Activated T-cell treated with anti-CD3 and anti-CD28 coated beads for 4 hours (primary cell): Measurements from ENCODE around the gene GOLGA8T.
"Not testable (repeated sequence)": the region's sequence is repeated elsewhere in the genome, so short reads cannot be mapped to it uniquely, and the experiment has no call there.

ENCODE experiments used
- DNase-seq: peaks from one replicate; pipeline ENCODE4 v3.0.0-alpha.2; 2020

Gene GOLGA8T

DNA sequence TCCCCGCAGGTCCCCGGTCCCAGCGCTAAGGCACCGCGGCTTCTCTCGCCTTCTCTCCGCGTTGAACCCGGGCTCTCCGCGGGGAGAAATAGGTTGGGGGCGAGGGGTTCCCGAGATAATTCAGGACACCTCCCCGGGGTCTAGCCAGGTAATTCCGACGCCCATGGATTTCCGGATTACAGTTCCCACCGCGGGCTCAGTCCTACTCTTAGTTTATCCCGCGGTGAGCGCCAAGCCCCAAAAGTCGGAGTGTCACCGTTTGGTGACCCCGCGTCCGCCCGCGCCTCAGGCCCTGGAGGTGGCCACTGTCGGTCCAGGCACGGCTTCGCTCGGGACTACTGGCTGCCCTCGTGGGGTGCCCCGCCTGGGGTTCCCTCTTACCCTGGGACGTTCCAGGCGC lies 56.8 kb downstream of the GOLGA8T start:
- DNase-seq, result not testable (repeated sequence)

DNA sequence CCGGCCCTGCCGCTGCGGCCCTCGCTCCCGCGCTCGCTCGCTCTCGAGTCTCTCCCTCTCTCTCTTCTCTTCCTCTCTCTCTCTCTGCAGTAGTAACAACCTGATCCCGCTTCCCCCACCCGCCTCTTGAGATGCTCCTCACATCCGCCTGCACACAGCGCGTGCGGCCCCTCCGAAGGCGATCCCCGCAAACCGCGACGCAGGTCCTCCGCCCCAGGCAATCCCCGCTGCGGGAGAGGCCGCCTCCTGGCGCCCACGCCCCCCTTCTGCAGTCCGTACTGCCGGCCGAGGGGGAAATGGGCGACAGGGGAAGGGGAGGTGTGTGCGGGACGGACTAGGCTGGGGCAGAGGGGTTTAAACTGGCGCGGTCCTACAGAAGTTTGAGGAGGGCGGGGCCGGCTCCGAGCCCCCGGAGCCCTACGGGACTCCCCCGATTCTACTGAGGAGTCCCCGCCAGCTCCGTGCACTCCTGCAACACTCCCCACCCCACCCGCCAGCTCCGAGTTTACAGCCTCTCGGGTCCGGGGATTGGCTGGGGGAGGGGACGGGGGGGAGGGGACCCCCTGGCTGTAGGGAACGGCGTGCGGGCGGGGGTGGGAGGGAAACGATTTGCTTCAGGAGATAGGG lies 57.4 kb downstream of the GOLGA8T start:
- not testable (repeated sequence) for DNase-seq

DNA sequence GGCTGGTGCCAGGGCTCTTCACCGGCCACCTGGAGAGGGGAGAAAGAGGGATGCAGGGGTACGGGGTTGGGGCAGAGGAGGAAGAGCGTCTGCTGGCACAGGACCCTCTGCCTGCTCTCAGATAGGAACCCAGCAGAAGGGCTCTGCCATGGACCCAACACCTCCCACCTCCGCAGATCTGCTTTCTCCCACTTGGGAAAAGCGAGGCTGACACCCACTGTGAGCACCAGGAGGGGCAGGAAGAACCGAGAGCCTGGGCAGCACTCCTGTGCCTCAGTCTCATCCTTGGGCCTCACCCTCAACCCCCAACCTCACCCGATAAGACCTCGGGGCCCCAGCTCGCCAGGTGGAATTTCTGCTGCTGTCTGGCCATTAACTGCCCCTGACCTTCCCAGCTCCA lies 58.0 kb downstream of the GOLGA8T start:
- not testable (repeated sequence) for DNase-seq
